NCI-H345 treated with DMSO at 0.1 percent for 48 hours (cell line): ENCODE measurements around the gene ATG4D.
"Not testable (repeated sequence)": the region's sequence is repeated elsewhere in the genome, so short reads cannot be mapped to it uniquely, and the experiment has no call there.

Experiments used
- DNase-seq: peaks from one replicate; lab custom pipeline; 2025; ENCODE audit not compliant: unreplicated experiment; lab: John Stamatoyannopoulos, UW

The ATG4D gene

GRCh38 chr19:10518444-10519361 is 25.0 kb upstream of the ATG4D start:
- no peak for DNase-seq

GRCh38 chr19:10519421-10519820 is 24.3 kb upstream of the ATG4D start:
- no peak for DNase-seq

DNA sequence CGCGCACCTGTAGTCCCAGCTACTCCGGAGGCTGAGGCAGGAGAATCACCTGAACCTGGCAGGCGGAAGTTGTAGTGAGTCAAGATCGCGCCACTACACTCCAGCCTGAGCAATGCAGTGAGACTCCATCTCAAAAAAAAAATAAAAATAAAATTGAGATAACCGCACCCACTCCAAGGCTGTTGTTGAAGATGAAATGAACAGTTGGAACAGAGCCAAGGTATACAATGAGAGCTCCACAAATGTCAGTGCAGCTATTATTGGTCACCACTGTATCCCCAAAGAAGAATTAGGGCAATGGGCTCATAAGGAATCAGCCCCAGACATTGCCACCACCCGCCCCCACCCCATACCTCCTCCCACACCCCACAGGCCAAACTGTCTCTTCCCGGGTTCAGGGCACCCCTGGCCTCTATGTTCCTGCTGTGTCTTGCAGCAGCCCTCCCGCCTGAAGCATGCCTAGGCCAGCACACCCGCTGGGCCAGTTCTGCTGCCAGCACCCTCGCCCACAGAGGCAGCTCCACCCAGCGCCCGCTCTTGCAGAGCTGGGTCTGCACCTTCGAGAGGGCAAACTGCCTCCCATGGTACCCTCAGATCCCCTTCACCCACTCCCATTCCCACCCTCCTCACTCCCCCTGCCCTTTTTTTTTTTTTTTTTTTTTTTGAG is 22.9 kb upstream of the ATG4D start:
- no peak for DNase-seq

GRCh38 chr19:10521461-10522171 is 22.1 kb upstream of the ATG4D start:
- no peak for DNase-seq

DNA sequence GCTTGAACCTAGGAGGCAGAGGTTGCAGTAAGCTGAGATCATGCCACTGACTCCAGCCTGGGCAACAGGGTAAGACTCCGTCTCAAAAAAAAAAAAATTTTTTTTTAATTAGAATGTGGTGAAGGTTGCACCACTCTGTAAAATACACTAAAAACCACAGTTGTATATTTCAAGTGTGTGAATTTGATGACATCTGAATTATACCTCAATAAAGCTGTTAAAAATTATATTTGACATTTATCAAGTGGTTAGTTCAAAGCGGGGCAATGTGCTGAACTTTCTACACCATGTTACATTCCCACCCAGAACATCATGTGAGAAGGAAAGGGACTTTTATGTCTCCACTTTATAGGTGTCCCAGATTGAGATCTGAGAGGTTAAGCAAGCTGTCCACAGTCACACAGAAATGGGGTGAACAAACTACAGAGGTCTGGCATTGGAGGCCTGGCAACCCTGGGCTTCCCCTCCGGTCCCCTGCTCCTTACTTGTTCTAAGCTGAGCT is 20.5 kb upstream of the ATG4D start:
- DNase-seq = no peak

DNA sequence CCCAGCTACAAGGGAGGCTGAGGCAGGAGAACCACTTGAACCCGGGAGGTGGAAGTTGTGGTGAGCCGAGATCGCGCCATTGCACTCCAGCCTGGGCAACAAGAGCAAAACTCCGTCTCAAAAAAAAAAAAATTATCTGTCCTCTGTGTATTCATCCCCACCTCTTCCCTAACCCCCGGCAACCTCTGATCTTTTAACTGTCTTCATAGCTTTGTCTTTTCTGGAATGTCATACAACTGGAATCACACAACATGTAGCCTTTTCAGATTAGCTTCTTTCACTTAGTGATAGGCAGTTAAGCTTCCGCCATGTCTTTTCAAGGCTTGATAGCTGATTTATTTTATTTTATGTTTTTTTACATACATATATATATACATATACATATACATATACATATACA is 18.1 kb upstream of the ATG4D start:
- no peak for DNase-seq

DNA sequence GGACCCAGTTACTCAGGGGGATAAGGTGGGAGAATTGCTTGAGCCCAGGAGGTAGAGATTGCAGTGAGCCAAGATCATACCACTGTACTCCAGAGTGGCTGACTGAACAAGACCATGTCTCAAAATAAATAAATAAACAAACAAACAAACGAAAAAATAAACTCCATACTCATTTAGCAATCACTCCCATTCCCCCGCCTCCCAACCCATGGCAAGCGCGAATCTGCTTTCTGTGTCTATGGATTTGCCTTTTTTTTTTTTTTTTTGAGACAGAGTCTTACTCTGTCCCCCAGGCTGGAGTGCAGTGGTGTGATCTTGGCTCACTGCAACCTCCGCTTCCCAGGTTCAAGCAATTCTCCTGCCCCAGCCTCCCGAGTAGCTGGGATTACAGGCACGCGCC is 16.8 kb upstream of the ATG4D start:
- not testable (repeated sequence) for DNase-seq

GRCh38 chr19:10532457-10532856 is 11.2 kb upstream of the ATG4D start:
- DNase-seq = no peak

DNA sequence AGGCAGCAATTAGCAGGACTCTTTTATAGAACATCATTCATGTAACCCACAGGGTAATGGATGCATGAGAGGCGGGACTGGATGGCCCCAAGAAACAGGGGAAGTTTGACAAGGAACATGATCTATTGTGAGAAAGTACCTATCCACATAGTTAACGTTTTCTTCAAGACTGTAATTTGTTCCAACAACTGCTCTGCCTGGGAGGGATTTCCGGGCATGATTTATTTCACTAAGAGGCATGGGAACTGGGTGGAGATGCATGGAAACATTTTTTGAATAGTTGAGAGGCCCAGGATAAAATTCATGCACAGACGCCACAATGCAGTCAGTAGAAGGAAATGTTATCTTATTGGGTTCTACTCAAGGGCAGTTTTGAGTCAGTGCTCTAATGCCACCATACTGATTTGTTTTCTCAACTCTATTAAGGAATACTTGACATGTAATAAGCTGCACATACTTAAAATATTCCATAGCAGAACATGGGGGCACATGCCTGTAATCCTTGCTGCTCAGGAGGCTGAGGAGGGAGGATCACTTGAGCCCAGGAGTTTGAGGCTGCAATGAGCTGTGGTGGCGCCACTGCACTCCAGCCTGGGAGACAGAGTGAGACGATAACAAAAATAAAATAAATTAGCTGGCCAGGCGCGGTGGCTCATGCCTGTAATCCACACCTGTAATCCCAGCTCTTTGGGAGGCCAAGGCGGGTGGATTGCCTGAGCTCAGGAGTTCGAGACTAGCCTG is 9.9 kb upstream of the ATG4D start:
- no peak for DNase-seq

GRCh38 chr19:10535613-10536012 is 8.1 kb upstream of the ATG4D start:
- DNase-seq = no peak

- no peak for DNase-seq
These were observed 6.0 kb upstream of the ATG4D start for GRCh38 chr19:10537668-10538067.

DNA sequence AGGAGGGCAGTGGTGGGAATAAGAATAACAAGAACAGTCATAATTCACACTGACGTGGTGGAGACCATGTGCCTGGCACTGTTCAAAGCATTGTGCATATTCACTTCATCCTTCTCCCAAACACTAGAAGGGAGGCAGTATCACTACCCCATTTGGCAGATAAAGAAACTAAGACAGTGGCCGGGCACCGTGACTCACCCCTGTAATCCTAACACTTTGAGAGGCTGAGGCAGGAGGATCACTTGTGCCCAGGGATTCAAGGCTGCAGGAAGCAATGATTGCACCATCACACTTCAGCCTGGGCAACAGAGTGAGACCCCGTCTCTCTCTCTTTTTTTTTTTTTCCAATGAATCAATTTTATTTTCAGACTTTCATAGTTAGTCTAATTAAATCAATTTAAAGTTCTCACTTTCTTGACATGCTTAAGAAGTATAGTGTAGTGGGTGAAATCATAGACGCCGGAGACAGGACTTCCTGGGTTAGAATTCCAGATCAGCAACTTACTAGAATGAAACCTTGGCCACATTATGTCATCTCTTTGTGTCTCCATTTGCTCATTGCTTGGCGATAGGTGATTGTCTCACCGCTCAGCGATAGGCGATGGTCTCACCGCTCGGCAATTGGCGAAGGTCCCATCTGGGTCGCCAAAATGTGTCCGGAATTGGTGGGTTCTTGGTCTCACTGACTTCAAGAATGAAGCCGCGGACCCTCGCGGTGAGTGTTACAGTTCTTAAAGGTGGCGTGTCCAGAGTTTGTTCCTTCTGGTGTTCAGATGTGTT is 5.3 kb upstream of the ATG4D start:
- DNase-seq = no peak

DNA sequence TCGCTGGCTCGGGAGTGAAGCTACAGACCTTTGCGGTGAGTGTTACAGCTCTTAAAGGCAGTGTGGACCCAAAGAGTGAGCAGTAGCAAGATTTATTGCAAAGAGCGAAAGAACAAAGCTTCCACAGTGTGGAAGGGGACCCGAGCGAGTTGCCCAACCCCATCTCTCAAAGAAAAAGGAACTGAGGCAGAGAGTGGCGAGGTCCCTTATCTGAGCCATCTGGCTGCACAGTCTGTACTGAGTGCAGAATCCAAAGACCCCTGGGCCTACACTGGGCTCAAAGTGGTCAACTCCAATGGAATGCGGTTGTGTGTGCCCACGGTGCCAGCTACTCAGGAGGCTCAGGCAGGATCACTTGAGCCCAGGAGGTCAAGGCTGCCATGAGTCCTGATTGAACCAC is 4.7 kb upstream of the ATG4D start:
- DNase-seq = not testable (repeated sequence)

DNA sequence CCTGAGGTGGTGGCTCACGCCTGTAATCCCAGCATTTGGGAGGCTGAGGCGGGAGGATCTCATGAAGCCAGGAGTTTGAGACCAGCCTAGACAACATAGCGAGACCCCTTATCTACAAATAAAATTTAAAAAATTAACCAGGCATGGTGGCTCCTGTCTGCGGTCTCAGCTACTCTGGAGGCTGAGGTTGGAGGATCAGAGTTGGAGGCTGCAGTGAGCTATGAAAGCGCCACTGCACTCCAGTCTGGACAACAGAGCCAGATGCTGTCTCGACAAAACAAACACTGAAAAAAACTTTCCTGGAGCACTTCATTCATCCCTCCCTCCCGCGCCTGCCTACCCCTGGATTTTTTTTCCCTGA is 665 bp upstream of the ATG4D start:
- no peak for DNase-seq

- no peak for DNase-seq
These were observed 593 bp downstream of the ATG4D start for GRCh38 chr19:10544242-10544752.

DNA sequence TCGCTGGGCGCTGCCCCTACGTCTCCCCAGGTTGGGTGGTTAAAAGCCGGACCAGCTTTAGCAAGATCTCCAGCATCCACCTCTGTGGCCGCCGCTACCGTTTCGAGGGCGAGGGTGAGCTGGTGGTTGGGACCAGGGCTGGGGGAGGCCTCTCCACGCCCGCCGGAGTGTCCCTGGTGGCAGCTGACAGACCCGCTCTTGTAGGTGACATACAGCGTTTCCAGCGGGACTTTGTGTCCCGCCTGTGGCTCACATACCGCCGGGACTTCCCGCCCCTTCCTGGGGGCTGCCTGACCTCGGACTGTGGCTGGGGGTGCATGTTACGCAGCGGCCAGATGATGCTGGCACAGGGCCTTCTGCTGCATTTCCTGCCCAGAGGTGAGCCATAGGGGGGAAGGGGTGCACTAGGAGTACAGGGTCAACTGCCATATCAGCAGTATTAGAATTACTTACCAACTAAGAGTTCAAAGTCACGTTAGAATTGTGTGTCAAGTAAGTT is 1.1 kb downstream of the ATG4D start:
- no peak for DNase-seq

DNA sequence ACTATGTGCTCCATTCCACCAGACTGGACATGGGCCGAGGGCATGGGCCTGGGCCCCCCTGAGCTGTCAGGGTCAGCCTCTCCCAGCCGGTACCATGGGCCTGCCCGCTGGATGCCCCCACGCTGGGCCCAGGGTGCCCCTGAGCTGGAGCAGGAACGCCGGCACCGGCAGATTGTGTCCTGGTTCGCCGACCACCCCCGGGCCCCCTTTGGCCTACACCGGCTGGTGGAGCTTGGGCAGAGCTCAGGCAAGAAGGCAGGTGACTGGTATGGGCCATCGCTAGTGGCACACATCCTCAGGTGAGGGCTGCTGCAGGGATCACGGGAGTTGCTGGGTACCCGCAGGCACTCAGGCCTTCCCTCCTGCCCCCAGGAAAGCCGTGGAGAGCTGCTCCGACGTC is 3.1 kb downstream of the ATG4D start:
- DNase-seq = no peak

DNA sequence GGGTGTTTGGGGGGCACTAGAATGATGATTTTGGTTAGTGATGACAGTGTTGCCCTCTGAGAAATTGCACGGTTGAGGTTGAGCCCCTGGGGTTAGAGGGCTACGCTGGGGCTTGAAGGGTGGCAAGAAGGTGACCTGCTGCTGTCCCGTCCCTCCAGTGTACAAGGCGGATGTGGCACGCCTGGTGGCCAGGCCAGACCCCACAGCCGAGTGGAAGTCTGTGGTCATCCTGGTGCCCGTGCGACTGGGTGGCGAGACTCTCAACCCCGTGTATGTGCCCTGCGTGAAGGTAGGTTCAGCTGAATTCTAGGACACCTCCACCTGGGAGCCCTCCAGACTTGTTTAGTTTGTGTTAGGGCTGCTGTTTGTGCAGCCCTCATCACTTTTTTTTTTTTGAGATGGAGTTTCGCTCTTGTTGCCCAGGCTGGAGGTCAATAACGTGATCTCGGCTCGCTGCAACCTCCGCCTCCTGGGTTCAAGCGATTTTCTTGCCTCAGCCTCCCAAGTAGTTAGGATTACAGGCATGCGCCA is 5.1 kb downstream of the ATG4D start:
- no peak for DNase-seq

DNA sequence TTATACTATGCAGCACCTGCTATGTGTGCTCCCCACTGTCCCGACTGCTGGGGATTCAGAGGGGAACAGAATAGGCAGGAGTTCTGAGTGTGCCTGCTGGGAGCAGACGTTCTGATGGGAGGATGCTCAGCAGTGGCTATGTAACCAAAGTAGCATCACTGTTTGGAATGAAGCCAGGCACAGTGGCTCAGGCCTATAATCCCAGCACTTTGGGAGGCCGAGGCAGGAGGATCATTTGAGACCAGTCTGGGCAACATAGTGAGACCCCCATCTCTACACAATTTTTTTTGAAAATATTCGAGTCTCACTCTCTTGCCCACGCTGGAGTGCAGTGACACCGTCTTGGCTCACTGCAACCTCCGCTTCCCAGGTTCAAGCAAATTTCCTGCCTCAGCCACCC is 6.0 kb downstream of the ATG4D start:
- DNase-seq = no peak

- no peak for DNase-seq
These were observed 6.6 kb downstream of the ATG4D start for GRCh38 chr19:10550336-10550735.
